Measurements from ENCODE around the gene GAL3ST3. TPM values are rescaled to one million over a fixed set of nuclear protein-coding genes. Genes with fewer than 3 reads are reported as not detected.

Gene GAL3ST3
- total and polyA plus RNA-seq, 2 of the 8 experiments (the other 6 are each of a cell fraction or from before 2014, with no cell fraction given): 21.1 to 21.4 TPM

DNA sequence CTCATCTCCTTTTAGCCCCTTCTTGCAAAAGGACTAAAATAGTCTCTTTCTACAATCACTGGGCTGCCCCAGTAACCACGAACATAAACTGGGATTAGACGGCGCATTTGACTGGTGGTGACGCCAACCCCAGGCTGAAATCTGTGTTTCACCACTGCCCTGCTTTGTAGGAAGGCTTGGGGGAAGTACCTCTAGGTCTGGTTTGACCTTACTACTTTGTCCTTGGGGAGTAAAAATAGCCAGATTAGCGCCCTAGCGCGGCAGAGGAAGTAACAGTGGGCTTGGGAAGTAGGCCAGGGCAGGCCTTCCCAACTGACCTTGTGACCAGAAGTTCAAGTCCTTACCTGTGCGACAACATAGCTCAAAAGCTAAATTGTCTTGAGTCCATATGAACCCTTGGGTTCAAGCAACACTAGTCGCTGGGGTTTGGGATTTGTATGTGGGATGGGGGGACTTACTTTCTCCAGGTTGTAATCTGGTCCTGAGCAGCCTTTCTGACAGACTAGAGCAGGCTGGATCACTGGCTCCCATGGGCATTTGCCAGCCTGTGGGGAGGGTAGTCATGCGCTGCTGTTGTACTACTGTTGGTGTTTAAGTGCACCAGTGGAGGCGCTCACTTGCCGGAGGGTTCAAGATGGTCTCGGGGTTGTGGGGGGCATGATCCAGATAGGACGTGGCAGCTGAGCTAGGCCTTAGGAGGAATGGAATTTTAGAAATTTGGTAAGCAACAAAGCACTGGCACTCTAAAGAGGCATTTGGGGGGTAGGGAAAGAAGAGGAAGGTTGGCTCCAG, 20.2 kb upstream of the GAL3ST3 start (continued):
- TF ChIP-seq CHD7 (IDR thresholded peaks at IDR 0.05; ENCODE audit: insufficient replicate concordance, low read length): no peak
- TF ChIP-seq YY1 (IDR thresholded peaks at IDR 0.05; ENCODE audit: low read depth, low read length): no peak
- TF ChIP-seq CHD2 (IDR thresholded peaks at IDR 0.05; ENCODE audit: low read length): no peak
- TF ChIP-seq SIRT6 (IDR thresholded peaks at IDR 0.05; ENCODE audit: low read length): no peak
- TF ChIP-seq SP1 (IDR thresholded peaks at IDR 0.05; ENCODE audit: low read depth, low read length): 0 out of 2 replicates have a peak, but pooled peaks have one; percentile 36
- no peak for TF ChIP-seq SP4 (IDR thresholded peaks at IDR 0.05; ENCODE audit: low read length)
- TF ChIP-seq TEAD4 (IDR thresholded peaks at IDR 0.05; ENCODE audit: low read depth, low read length): 0 out of 2 replicates have a peak, but pooled peaks have one; percentile 47
- no peak for TF ChIP-seq CBX8 (IDR thresholded peaks at IDR 0.05; ENCODE audit: borderline replicate concordance, low read depth, low read length)
- TF ChIP-seq POU5F1 (IDR thresholded peaks at IDR 0.05; ENCODE audit: low read depth, low read length): no peak
- TF ChIP-seq CEBPB (IDR thresholded peaks at IDR 0.05; ENCODE audit: low read depth, low read length): no peak
- TF ChIP-seq RNF2 (IDR thresholded peaks at IDR 0.05; ENCODE audit: borderline replicate concordance, low read depth, low read length, missing control alignments, poor library complexity, severe bottlenecking): no peak
- no peak for TF ChIP-seq CREB1 (IDR thresholded peaks at IDR 0.05)

All from H1 (cell line).